HG03139 (cell line): ENCODE results near the gene SIVA1.
"Not testable (repeated sequence)": the region's sequence is repeated elsewhere in the genome, so short reads cannot be mapped to it uniquely, and the experiment has no call there.

ENCODE experiments used
- ATAC-seq: cut with Tn5 transposase; IDR thresholded peaks from one replicate; pipeline ENCODE4 v1.9.1; 2021; ENCODE audit not compliant: unreplicated experiment

Gene SIVA1

DNA sequence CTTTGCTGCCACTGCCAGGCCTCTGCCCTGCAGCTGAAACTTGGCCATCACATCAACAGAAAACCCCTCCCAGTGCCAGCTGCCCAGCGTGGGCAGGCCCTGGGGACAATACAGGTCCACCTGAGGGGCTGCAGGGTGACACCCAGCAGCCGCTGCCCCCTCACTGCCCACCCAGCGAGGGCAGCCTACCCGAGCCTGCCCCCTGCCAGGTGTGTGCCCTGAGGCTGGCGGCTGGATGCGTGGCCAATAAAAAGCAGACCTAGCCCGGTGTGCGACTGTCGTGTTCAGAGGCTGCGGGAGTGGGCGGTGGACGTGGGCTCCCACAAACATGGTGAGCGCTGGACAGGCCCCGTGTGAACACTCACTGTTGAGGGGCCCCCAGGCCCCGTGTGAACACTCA is 33.6 kb upstream of the SIVA1 start:
- no peak for ATAC-seq

DNA sequence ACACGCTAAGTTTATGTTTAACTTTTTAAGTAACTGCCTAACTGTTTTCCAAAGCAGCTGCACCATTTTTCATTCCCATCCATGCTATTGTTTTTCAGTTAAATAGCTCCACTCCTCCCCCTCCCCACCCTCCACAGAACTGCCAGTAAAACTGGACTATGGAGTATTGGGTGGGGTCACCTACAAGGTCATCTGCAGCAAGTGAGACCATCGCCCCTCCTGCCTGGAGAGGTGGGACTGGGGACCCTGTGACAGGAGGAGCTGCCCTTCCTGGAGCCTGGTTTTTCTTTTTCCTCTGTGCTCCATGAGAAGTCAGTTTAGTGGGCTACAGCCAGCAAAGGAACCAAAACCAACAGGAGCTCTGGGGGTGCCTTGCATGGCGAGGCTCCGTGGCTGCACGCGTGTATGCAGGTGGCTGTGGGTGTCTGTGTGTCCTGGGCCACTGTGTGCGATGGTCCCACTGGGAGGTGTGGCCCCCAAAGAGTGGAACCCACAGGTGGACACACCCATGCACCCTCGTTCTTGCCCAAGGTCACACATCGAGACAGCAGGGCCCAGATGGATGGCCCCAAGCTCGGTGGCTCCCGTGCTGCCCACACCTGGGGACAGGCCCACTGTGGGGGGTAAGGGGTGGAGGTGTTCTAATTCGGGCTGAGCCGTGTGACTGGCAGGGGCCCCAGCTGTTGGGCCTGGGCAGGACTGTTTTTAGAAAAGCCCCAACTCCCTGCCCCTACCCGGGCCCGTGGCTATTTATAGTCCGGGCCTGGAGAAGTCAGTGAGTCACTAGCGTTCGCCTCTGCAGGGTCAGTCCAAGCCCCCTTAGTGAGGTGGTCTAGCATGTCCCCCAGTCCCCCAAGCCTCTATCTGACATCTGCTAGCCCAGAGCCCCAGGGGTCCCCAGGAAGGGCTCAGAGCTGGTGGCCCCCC is 31.2 kb upstream of the SIVA1 start:
- no peak for ATAC-seq

DNA sequence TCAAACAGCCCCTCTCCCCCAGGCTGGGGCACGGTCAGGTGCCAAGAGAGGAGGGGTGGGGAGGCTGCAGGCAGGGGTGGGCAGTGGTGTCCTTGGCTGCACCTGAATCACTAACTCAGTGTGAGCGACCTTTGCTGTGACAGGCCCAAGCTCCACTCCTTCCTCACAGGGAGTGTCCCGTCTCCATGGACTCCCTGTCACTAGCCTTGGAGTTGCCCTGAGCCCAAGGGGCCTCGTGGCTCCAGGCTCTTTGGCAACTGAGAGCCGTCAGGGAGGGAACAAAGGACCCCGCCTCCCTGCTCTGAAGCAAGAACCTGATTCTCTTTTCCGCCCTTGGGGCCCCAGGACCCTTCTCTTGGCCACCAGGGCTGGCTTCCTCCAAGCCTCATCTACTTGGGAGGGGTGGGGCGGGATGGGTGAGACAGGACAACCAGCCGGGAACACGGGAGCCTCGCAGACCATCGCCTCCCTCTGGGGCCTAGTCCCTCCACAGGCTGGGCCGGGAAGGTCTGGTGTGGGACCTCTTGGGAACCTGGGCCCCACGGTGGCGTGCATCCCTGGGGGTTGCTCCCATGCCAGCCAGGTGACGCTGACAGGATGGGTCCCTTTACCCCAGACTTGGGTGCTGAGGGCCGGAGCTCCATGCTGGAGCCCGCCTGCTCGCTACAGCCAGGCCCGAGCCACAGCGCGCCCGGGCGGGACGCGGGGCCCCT is 29.9 kb upstream of the SIVA1 start:
- no peak for ATAC-seq

- no peak for ATAC-seq
Observed at GRCh38 chr14:104723651-104724406, 29.1 kb upstream of the SIVA1 start, which contains the start of gene ADSS1. Gene ADSS1 (plus strand): TSS chr14:104724229. CDS start chr14:104724271, 42 bp downstream.

- no peak for ATAC-seq
Observed at GRCh38 chr14:104724407-104724980, 28.5 kb upstream of the SIVA1 start.

GRCh38 chr14:104724981-104725771 is 27.8 kb upstream of the SIVA1 start:
- ATAC-seq, result no peak

DNA sequence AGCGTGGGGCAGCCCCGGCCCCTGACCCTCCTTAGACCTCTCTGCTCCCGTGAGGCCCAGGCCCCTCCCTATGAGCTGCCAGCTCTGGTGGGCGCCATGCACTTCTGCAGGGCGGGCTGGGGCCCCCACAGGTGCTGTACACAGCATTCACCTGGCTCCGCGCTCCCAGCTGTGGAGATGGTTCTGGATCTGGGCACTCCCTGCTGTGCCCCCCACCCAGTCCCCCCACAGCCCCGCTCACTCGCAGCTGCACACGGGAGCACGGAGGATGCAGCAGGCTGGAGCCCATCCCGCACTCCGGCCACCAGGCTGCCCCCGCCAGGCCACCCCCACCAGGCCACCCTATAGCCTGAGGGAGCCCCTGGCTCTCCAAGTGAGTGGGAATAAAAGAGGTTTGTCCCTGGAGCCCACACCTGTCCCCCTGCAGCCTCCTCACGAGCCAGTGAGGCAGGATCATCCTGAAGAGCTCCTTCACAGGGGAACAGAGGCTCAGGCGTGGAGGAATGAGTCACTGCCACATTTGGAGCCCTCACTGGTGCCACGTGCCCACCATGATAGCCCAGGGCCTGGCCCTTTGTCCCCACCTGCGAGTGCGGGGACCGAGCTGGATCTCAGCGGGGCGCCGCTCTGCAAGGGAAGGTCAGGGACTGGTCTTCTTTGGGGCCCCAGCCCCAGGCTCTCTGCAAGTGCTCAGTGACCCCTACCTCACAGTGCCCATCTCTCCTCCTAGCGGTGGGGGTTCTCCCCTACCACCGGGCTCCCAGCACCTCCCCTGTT is 27.0 kb upstream of the SIVA1 start:
- ATAC-seq, result no peak

GRCh38 chr14:104726600-104727451 is 26.1 kb upstream of the SIVA1 start:
- no peak for ATAC-seq

- no peak for ATAC-seq
Observed at GRCh38 chr14:104728631-104729030, 24.3 kb upstream of the SIVA1 start.

DNA sequence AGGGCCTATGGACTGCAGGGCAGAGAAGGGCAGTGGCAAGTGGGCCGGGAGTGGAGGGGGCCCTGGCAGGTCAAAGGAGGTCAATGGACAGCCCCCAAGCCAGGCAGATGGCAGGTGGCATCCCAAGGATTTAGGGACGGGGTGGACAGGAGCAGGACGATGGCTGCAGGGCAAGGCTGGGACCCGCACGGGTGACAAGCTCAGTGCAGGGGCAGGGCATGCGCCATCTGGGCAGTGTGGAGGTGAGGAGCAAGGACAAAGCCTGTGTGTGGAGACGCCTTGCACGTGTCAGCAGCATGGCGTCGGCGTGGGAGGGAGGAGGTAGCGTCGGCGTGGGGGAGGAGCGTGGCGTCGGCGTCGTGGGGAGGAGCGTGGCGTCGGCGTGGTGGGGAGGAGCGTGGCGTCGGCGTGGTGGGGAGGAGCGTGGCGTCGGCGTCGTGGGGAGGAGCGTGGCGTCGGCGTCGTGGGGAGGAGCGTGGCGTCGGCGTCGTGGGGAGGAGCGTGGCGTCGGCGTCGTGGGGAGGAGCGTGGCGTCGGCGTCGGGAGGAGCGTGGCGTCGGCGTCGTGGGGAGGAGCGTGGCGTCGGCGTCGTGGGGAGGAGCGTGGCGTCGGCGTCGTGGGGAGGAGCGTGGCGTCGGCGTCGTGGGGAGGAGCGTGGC is 23.6 kb upstream of the SIVA1 start:
- not testable (repeated sequence) for ATAC-seq

DNA sequence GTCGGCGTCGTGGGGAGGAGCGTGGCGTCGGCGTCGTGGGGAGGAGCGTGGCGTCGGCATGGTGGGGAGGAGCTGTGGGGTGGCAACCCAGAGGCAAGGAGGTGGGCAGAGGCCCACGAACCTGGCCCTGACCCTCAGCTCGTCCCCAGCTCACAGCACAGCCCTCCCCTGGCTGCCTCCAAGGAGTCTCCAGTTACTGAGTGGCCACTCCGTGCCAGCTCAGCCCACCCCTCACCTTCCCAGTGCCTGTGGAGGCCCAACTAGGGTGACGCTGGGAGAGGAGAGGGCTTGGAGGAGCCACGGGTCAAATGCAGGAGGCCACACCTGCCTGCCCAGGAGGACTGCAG is 23.1 kb upstream of the SIVA1 start:
- no peak for ATAC-seq

DNA sequence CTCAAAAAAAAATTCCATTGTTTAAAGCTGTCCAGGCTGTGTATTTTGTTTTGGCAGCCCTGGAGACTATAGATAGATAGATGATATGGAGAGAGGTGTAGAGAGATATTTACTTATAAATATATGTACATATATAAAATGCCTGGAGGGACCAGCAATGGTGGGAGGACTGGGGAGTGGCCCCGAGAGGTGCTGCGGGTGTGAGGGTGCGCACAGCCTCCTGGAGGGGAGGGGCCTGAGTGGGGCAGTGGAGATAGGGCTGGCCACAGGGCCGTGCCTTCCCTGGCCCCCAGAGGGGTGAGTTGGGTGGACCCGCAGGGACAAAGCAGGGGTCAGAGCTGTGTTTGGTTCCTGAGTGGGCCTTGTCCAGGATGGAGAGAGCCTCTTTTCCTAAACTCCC is 22.5 kb upstream of the SIVA1 start:
- no peak for ATAC-seq

GRCh38 chr14:104731320-104732294 is 21.3 kb upstream of the SIVA1 start:
- ATAC-seq, result no peak

- ATAC-seq, result no peak
Observed at GRCh38 chr14:104732355-104732804, 20.6 kb upstream of the SIVA1 start.

- ATAC-seq, result no peak
Observed at GRCh38 chr14:104732931-104733681, 19.8 kb upstream of the SIVA1 start.

DNA sequence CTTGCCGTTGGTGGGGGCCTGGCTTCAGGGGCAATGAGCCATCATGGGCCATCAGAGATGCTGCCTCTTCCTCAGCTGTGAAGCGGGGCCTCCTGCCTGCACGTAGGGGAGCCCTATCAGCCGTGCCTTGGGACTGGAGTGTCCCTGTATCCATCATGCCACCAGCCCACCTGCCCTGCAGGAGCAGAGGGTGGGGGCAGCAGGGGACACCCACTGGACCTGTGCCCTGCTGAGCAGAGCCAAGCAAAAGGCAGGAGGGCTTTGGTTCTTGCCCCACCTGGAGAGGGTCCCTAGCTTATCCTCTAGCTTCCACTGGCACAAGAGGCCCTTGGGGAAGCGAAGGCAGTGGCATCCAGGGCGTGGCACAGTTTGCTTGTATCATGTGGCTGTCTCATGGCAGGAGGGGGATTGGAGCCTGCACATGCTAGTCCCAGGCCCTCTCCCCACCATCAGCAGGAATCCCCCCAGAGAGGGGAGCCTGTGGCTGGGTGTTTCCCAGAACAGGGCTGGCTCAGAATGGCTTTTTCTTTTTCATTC is 18.8 kb upstream of the SIVA1 start:
- ATAC-seq, result no peak
